NCI-H2081 (cell line): ENCODE measurements around the gene IQUB.
A peak's percentile ranks its signal among the peaks of the same experiment; 100 is the strongest.
"Not testable (repeated sequence)": the region's sequence is repeated elsewhere in the genome, so short reads cannot be mapped to it uniquely, and the experiment has no call there.

Source experiments
- DNase-seq, 2 experiments: peaks; one replicate each; lab custom pipeline; 2025; lab: John Stamatoyannopoulos, UW

Gene IQUB

DNA sequence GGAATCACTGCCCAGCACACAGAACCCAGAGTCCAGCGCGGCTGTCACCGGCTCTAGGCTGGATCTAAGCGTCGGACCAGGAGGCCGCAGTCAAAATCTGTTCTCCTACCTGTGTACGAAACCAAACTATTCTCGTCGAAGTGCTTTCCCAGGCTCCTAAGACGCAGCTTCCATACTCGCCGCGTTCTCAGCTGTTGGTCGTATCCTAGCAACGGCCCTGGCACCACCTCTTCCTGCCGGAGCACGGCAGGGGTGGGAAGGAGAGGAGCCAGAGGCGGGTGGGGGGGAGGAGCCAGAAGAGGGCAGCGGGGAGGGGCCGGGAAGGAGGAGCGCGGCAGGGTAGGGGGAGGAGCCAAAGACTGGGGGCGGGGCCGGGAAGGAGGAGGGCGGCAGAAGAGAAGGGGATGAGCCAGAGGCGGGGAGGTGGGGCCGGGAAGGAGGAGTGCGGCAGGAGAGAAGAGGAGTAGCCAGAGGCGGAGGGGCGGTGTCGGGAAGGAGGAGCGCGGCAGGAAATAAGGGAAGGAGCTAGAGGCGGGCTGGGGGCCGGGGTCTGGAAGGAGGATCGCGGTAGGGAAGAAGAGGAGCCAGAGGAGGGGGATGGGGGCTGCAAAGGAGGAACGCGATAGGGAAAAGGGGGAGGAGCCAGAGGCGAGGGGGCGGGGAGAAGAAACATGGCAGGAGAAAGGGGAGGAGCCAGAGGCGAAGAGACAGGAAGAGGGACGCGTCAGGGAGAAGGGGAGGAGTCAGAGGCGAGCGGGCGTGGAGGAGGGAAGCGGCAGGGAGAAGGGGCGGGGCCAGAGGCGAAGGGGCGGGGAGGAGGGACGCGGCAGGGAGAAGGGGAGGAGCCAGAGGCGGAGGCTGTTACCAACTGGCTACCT is at the start of gene IQUB:
Gene IQUB (minus strand): TSS at position 213 of the 878 bp plus-strand sequence. CDS start 22,255 bp downstream, outside the sequence.
- DNase-seq: peak; percentile 95 to 99

DNA sequence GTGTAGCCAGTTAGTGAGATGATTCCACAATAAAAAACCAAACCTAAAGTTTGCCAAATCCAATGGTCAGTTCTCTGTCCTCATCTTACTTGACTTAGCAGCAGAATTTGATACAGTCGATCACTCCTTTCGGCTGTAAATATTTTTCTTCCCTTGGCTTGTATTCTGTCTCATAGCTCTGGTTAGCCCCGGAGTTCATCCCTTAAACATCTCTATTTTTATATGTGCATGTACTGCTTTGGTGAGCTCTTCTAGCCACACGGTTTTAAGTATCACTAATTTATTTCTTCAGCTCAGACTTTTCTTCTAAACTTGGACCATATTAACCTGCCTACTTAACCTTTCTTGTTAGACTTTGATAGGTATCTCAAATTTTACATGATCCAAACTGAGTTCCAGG is 49.4 kb upstream of the IQUB start:
- no peak for DNase-seq

DNA sequence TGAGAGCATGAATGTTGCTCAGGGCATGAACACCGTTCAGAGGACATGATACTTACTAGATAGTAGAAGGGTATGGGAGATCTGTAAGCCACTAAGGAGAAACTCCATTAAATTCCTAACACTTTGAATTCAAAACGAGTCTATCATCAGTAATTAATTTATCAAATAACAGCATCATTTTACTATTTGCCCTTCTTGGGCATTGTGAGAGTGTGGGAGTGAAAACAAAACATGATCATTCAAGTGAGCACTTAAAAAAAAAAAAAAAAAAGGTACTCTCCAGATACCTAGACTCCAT is 46.7 kb upstream of the IQUB start:
- DNase-seq: no peak

DNA sequence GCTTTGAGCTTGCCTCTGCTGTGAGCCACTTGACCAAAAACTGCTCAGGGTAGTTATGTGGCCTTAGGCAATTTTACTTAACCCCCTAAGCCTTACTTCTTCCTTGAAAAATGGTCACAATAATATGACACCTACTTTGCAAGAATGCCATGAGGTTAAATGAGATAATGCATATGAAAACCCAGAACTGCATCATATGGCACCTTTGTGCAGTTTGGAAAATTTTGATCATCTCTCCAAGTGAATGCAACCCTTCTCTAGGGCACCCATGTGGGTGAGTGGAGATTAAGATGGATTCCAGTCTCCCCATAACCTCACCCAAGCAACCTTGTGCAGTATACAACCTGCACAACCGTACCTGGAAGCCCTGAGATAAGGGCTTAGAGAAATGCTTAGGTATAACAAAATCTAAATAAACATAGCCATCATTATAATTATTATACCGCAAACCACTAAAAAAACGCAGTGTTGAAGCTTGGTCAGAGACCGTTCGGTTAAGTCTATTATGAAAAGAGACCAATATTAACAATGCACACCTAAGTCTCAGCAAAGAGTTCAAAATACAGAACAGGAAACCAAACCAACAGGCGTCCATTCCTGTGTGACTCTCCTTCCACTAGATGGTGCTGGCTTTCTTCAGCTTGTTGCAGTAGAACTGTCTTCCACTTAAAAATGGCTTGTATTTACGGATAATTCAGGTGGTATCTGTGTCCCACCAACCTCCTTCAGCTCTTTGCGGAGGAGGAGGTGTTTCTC is 46.2 kb upstream of the IQUB start:
- peak; percentile 41 to 73 for DNase-seq

DNA sequence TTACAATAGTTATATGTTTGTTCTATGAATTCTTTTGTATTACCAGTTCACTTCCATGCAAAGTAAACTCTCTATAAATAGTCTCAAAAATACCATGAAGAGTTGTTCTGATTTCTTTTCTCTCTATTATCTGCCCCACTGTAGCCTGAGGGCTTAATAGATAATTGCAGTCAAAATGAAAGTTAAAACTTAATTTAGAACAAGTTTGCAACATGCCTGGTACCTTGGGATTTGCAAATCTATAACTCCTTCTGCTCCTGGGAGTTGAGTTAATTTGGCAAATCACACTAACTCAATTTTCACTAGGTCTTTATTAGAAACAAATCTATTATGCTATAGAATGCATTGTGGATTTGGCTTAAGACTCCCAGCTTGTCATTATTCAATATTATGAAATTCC is 45.0 kb upstream of the IQUB start:
- no peak for DNase-seq

DNA sequence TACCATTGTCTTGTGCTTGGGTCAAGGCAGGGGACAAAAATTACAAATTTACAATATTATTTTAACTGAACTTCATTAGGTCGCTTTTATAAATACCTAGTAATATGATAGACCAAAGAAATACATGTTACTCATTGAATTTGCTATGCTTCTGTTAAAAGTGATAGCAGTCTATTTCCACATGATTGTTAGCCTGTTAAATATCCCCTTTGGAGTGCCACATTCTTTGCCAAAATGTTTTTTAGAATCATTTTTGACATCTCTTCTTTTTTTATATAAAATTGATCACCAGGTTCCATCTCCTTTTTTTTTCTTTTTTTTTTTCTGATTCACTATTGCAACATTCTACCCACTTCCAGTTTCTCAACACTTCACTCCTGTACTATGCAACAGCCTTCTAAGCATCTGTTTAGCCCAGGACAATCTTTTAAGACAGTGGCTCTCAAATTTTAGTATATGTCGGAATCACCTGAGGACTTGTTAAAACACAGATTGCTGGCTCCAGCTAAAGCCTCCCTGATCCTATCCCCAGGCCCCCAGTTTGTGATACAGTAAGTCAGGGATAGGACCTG is 39.6 kb upstream of the IQUB start:
- no peak for DNase-seq

DNA sequence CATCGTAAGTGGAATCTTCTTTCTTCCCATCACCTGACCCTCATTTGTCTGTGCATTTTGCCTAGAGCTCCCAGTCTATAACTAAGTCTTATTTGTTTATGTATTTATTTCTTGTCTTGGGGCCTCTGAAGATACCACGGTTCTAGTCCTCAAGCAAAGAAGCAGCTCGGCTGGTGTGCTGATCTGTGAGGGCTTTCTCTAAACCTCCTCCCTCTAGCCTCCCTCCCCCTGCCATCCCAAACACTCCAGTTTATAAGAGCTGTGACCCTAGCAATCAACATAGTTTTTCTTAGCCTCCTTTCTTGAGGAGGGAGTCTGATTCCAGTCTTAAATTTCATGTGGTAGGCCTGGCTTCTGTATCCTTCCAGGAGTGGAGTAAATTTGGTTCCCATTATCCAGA is 38.9 kb upstream of the IQUB start:
- no peak for DNase-seq

DNA sequence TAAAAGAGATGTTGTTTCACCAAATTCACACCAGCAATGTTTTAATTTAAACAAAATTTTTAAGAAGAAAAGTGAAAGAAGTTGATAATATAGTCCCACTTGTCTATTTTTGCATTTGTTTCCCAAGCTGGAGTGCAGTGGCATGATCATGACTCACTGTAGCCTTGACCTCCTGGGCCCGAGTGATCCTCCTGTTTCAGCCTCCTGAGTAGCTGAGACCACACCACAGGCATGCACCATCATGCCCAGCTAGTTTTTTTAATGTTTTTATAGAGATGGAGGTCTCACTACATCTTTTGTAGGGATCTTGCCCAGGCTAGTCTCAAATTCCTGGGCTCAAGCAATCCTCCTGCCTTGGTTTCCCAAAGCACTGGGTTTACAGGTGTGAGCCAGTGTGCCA is 37.3 kb upstream of the IQUB start:
- DNase-seq: no peak

DNA sequence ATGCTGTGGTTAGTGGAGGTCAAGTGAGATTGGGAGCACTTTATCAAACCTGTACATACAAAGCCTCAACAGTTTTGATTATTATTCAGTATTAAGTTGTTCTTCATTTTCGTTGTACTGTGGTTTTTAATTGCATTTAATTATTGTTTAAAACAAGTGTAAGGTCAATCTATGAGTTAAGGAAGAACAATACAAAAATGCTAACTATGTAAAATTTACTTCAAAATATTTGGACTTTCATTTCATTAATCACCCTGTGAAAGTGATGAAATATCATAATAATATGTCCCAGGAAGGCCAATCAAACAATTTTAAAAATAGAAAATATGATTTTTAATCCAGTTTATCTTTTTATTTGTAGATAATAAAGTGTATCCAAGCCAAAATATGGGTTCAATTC is 36.8 kb upstream of the IQUB start:
- DNase-seq: no peak

DNA sequence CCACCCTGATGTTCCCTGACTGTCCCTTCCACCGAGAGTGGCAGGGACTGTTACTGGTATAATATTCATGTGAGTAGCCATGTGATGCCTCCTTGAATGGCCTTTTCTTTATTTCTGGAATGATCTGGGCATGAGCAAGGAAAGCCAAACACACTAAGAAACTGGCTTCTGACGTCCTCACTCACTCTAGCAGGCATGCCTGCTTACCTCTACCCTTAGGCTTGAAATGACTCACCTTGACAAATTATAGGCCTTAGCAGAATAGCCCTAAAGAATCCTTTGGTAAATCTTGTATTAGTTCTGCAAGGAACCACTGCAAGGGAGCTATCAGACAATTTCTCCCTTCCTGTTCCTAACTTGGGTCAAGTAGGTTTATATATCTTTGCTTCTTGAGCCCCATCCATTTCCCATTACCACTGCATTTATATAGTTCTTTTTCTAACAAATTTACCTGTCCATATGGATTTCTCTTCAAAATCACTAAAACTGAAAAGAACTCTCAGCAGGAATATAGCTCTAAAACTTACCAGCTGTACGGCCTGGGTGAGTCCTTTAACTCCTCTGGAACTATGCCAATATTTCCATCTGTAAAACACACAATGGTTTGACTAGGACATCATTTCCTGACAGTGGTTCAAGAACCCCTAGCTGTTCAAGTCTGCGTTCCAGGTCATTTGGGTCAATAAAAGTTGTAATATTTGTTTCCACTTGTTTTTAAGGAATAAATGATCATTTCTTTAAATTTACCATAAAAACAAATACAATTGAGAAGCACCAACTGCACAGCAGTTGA is 36.2 kb upstream of the IQUB start:
- DNase-seq: peak in 1 of 2 experiments; percentile 23

DNA sequence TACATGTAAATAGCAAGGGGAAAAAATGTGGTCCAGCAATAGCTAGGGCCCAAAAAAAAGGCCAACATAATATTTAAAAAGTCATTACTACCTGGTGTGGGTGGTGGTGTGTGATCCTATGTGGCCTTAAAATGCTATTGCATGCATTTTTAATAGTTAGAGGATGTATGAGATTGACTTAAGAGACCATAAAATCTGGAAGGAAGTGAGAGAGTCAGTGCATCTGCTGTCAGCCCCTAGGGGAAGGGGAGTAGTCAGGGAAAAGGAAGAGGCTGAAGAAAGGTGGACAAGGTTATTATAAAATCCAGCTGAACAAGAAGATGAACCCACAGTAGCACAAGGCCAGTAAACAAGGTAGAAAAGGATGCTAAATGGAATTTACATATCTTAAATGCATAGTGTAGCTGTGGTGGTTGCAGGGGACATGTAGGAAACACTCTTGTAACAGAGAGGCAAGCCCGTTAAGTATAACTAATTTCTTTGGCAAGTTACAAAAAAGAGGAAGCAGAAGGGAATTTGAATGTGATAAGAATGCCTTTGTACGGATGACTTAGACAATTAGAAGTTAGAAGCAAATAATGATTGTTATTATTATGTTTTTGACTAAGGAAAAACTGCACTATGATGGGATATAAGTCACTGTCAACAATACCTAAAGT is 35.1 kb upstream of the IQUB start:
- DNase-seq: no peak

DNA sequence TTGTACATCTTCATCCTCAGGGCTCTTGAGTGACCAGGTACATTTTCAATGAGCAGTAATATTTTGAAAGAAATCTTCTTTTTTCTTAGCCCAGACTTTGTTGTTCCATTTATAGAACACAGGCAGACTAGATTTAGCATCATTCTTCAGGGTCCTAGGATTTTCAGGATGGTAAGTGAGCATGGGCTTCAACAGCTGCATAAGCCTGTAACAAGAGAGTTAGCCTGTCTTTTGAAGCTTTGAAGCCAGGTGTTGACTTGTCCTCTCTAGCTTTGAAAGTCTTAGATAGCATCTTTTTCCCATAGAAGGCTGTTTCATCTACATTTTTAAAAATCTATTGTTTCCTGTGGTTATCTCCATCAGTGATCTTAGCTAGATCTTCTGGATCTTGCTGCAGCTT is 27.7 kb upstream of the IQUB start:
- no peak for DNase-seq

DNA sequence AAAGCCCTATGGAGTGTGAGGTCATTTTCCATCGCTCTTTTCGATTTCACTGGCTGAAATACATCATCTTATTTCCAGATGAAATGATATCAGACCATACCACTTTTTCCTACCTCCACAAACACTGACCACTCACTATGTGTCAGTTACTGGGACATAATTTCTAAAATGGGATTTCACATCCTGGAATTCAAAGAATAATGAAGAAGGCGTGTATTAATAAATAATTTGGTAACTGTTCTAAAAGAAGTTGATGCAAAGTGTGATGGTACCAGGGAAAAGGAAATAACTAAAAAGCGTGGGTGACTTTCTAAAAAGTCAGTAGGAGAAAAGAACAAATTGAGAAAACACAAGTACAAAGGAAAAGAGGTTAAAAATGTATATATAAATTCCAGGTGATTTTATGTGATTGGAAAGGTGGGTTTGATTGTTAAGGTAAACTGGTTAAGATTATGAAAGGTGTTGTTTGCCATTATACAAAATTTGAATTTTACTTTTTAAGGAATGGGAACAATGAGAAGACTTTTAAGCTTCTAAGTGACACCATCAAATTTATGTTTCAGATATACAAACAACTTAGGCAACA is 24.0 kb upstream of the IQUB start:
- DNase-seq: no peak

DNA sequence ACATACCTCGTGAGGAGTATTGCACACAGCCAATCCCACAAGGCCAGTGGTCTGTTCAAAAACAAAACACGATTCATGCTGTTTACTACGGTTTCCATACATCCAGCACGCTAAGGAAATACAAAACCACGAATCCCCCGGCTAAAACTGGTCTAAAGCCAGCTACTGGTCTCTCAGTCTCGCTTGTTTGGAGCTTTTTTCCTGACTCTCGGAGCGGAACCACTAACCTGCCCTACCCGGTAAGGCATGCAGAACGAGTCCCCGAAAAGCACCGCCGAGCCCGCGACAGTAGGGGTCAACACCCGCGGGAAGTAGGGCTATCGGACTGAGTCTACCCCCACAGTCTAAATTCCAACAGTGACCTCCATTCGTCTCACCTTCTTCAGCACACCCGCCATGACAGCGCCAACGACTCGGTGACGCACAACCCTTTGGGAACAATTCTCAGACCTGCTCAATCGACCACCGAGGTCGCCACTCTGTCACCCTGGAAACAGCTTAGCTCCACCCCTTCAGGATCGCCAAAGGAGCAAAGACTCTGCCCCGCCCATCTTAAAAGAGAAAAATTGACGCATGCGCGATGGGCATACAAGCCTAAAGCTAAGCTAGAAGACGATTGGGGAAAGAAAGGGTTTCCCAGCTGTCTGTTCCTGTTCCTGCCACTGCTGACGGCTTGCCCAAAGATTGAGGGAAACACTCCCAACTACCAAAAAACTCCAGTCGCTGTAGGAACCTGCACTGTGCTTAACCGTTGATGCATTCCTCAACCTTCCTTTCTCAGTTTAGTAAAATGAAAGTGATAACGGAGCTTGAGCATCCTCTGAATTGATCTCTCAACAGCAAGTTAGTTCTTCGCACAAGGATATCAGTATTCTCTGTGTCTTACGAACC is 23.2 kb upstream of the IQUB start, which contains the start of gene NDUFA5:
Gene NDUFA5 (minus strand): TSS at position 421 of the 891 bp plus-strand sequence. CDS start 23 bp downstream, at position 398.
- DNase-seq: peak; percentile 99 to 100

DNA sequence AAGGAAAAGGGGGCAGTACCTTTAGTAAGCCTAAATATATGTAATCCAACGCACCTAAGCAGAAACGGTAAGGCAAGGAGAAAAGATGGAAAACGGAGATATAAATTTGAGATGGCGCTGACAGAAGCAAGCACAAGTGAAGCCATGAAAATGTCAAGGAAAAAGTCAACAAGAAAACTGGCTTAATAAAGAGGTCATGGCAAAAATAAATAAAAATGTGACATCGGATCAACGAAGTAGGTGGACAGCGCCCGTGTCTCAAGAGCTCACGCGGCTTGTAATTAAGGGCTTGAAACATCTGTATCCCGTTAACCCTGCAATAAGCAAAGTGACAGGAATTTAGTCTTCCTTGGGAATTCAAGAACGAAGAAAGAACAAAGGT is 22.6 kb upstream of the IQUB start:
- no peak for DNase-seq

DNA sequence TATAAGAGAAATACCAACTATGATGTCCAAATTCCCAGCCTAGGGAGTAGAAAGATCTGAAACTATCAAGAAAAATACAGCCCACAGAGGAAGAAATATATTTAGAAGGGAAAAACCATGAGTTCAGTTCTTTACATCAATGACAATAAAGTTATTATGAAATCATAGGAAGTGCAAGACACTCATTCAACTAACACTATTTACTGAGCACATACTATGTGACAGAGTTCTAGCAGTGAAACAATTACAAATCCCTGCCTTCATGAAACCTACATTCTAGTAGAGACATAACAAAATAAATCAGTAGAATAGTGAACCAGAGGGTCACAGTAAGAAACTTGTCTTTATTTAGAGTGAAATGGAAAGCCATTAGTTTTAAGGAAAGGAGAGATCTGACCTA is 21.1 kb upstream of the IQUB start:
- DNase-seq: no peak

DNA sequence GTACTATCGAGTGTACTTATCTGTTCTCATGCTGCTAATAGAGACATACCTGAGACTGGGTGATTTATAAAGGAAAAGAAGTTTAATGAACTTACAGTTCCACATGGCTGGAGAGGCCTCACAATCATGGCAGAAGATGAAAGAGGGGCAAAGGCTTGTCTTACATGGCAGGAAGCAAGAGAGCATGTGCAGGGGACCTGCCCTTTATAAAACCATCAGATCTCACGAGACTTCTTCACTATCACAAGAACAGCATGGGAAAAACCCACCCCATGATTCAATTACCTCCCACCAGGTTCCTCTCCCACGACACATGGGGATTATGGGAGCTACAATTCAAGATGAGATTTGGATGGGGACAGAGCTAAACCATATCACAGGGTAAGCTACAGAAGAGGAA is 18.8 kb upstream of the IQUB start:
- no peak for DNase-seq

DNA sequence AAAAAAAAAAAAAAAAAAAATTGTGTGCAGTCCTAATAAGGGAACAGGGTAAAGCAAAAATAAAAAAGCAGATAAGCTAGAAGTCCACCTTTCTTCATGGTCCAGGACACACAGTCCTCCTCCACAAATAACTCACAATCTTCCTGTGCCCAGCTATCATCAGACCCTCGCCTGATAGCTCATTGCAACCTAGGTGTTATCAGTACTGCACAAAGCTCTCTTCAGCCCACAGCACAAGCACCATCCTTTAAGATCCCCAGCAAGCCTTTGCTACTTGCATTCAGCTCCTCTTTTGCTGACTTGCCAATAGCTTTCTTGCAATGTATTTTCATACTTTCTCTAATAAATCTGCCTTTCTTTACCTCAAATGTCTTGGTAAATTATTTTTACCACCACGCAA is 18.2 kb upstream of the IQUB start:
- DNase-seq: no peak

DNA sequence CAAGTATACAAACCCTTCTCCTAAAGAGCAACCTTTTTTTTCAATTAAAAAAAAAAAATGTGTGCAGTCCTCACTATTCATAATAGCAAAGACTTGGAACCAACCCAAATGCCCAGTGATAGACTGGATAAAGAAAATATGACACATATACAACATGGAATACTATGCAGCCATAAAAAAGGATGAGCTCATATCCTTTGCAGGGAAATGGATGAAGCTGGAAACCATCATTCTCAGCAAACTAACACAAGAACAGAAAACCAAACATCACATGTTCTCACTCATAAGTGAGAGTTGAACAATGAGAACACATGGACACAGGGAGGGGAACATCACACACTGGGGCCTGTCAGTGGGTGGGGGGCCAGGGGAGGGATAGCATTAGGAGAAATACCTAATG is 17.7 kb upstream of the IQUB start:
- not testable (repeated sequence) for DNase-seq

DNA sequence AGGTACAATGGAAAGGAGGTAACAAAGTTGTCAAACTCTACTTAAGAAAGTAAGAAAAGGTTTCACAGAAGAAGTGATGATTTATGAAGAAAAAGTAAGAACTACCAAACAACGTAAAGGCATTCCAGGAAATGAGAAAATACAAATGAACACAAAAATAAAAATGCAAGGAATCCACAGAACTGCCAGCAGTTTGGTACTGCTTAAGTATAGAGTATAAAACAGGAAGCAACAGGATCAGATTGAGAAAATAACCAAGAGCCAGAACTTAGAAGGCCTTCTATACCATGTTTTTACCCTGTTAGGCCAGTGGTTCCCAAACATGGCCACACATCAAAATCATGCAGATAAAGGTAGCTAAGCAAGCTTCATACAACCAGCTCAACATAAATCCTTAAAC is 14.0 kb upstream of the IQUB start:
- DNase-seq: no peak
